ENCODE measurements around the gene EHD1.

EHD1 gene

DNA sequence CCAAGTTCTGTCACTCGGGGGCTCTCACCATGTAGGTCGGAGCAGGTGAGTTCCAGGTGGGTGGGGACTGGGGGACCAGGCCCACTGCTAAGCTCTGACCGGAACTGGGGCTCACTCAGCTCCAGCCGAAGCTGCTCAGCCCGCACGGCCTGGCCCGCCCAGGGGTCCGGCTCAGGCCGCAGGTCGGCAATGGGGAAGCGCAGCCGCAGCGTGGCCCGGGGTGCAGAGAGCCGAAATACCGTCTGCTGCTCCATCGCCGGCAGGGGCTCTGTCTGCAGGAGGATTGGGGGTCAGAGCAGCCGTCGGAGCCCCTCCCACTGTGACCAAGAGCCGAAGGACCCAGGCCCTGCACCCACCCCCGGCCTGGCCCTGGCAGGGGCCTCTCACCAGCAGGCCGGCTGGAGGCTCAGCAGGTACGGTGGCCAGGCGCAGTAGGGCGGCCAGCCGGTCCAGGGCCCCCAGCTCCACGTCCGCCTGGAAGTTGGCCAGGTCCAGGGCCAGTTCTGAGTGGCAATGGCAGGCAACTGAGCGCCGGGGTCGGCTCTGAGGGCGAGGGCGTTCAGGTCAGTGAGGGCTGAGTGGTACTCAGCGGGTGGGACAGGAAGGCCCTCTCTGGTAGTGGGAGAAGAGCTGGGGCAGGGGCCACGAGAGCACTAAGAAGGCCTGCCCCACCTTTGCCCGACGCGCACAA, 31.4 kb upstream of the EHD1 start:
- DNase-seq = no peak

DNA sequence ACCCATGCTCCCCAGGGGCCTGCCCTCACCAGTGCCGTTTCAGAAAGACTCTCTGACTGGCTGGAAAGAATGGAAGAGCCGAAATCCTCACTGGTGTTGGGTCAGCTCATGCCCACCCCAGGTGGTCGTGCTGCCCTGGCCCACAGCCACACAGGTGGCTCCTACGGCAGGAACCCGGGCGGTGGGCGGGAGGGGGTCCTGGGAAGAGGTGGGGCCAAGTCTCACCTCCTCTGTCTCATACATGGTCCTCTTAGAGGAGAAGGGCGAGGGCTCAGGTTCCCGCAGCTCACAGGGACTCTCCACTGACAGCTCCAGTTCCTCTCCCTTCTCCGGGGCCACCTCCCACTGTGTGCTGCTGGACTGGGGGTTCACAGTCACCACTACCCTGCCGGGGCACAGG, 30.3 kb upstream of the EHD1 start:
- DNase-seq = no peak

DNA sequence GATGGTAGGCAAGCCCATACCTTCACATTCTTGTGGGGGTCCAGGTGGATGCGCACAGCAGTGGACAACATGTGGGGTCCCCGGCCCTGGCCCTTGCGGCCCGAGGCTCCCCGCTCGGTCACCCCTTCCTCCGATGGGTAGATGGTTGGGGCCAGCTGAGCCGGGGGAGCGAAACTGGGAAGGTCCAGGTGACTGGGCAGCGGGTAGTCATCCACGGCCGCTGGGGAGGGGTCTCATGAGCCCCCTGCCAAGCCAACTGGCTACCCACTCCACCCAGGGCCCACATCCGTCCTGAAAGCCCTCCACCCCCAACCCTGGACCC, 27.9 kb upstream of the EHD1 start:
- no peak for DNase-seq

DNA sequence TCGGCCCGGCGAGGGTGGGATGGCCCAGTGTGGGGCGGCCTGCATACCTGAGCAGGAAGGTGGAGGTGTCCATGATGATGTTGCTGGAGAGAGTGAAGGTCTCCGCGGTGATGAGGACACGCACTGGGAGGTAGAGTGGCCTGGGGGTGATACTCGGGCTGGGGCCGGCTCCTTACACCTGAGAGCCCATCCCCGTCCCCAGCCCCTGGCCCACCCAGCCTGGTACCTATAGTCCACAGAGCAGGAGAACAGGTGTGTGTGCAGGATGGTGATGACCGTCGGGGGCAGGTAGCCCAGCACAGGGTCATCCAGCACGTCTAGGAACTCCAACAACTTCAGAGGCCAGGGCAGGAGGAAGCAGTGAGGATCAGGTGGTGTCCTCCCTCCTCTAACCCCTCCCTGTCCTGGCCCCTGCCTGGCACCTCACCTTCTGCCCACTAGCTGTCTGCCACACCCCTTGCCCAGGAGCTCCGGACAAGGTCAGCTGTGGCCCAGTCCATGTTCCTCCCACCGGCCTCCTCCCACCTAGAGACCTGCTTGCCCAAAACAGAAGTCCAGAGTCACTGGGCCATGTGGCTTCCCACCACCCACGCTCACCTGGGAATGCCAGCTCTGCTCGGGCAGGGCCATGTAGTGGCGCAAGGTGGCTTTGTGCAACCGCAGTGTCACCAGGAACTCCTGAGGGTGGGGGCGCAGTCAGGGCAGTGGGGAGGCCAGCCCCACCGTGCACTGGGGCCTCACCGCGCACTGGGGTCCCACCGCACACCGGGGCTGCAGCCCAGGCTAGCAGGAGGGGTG, 27.3 kb upstream of the EHD1 start:
- no peak for DNase-seq

DNA sequence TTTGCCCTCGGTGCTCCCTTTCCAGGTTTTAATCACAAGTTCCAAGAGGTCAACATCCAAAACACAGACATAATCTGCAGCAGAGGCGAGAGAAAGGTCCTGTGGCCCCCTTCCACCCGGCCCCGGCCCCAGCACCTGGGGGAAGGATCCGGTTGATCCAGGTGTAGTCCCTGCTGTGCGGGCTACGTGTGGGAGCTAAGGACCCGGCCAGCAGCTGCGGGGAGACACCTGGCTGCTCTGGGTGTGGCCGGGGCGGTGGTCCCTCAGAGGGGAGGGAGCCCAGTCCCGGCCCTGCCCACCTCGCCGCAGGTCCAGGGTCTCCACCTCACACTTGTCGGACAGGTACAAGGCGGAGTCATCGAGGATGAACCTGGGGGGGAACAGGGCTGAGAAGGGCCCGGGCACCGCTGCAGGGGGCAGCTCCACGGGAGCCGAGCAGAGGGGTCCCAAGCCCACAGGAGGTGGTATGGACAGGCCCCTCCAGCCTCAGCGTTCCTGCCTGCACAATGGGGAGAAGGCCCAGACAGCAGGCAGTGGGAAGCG, 24.9 kb upstream of the EHD1 start:
- DNase-seq = no peak

DNA sequence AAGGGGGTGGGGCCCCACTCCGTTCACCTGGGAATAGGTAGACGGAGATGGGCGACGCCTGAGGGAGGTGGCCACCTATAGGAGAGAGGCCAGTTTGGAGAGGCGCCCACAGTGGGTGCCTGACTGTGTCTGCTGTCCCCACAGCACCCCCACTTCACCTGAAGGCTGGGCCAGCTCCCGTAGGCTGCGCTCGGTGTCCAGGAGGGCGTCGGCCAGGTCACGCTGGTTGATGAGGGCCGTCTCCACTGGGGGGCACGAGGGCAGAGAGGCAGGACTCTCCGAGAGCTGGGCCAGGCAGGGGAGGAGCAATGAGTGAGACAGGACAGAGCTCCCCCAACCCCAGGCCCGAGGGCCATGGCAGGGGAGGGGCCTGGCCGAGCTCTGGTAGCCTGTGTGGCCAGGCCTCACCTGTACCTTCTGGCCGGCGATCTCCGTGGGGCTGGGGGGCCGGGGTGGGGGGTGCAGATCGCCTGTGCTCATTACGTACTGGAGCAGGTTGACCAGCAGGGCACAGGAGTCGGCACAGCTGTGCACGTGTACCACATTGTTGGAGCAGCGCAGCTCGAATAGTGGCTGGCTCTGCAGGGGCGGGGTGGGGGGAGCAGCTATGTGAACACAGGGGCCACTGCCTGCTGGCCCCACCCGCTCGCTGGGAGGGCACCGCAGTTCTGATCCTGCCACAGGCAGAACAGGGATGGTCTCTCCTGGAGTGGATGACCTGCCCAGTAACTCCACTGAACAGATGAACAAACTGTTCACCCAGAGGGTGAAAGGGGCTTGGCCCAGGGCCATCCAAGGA, 23.9 kb upstream of the EHD1 start:
- no peak for DNase-seq

DNA sequence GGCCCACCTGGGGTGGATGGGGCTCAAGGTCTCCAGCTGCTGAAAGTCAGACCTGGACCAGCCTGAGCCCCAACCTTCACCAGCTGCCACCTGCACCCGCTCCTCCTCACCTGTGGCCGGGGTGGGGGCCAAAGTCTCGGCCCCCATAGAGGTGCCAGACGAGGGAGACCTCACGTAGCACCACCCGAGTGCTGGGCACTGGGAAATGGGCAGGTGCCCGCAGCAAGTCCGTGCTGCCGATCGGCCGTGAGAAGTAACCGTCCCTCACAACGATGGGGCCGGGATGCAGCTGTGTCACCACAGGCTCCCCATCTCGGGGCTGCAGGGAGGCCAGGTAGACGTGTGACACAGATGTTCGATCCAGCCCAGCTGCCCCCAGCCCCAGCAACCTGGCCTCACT, 22.4 kb upstream of the EHD1 start:
- no peak for DNase-seq

DNA sequence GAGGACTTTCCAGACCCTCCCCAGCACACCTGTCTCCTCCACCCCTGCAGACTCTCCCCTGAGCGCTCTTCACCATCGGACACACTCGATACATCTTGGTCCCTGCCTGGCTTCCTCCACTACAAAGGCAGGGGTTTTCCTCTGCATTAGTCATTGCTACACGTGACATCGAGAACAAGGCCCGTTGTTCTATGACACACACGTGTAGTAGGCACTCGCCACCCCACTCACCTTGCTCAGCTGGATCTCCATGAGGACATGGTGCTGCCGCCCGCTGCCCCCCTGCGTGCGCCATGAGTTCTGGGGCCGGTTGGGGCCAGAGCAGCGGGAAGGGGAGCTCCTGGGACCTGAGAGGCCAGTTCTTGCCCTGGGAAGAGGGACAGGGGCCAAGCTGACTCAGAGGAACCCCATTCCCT, 21.9 kb upstream of the EHD1 start:
- DNase-seq = peak; percentile 63

DNA sequence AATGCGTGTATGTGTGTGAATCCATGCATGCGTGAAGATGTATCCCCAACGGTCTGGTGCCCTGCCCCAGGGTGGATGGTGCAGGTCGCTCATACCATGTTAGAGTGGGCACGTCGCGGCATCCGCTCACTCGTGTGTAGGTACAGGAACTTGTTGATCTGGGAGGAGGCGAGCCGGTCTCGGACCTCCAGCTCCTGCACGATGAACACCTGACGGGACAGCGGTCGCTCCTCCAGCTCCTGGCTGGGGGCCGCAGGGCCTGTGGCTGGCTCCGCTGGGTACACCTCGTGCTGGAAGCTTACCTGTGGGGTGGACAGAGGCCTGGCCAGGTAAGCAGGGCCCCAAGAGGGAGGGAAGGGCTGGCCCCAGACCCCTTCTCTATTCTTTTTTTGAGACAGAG, 20.1 kb upstream of the EHD1 start:
- DNase-seq = no peak

DNA sequence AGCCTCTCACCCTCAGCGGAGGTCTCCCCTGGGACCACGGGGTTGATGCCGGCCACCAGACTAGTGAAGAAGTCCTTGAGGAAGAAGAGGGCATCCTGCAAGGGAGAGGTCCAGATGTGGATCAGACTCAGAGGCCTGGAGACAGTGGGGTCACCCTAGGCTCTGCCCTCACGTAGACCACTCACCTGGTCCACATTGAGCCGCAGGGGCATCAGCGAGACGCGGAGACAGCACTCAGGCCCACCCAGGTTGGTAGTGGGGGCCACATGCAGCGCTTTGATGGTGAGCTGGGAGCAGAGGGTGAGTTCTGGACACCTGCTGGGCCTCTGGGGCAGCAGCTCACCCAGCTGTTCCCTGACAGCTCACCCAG, 19.6 kb upstream of the EHD1 start:
- DNase-seq = no peak

DNA sequence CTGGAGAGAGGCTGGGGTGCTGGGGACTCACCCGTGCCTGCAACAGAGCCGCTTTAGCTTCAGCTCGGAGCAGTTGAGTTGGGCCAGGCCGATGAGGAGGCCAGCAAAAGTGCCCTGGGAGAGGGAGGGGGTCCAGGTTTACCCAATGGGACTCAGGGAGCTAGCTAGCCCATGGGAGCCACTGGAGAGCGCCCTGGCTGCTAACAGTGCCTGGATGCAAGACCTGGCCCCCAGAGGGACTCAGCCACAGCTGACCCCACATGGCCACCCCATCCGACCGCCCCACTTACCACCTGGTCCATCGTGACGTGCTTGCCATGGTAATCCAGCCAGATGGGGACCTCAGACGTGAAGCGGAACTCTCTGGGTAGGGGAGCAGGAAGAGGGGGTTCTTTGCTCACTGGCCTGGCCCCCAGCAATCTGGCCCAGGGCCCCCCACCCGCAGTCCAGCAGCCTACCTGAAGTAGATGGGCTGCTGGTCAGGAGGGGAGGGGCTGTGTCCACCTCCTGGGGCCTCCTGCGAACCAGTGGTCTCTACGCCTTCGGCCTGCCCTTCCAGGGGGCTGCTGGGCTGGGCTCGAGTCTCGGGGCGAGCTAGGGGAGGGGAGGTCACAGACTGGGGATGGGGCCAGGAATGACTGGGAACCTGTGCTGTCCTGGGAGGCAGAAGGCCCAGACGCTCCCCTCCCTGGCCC, 19.1 kb upstream of the EHD1 start:
- DNase-seq = no peak

DNA sequence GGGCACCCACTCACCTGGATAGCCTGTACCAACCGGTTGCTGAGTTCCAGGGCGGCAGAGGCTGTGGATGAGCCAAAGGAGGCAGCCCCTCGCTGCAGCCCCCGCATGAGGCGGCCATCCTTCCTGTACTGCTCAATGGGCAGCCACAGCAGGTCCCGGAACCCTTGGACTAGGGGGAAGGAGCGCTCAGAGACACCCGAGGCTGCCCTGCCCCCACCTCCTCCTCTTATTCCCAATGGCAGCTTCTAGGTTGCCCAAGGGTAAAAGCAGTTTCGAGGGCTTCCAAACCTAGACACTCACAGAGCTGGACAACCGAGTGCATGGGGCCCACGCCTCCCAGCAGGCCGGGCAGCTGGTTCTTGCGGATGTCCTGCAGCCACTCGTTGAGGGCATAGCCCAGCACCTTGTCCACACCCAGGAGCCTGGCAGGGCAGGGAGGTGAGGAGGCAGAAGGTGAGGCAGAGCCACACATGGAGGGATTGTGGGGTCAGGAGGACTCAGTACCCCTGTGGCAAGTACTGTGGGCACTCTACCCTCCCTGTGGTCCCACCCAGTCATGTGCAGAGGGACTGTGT, 18.1 kb upstream of the EHD1 start:
- DNase-seq = no peak

DNA sequence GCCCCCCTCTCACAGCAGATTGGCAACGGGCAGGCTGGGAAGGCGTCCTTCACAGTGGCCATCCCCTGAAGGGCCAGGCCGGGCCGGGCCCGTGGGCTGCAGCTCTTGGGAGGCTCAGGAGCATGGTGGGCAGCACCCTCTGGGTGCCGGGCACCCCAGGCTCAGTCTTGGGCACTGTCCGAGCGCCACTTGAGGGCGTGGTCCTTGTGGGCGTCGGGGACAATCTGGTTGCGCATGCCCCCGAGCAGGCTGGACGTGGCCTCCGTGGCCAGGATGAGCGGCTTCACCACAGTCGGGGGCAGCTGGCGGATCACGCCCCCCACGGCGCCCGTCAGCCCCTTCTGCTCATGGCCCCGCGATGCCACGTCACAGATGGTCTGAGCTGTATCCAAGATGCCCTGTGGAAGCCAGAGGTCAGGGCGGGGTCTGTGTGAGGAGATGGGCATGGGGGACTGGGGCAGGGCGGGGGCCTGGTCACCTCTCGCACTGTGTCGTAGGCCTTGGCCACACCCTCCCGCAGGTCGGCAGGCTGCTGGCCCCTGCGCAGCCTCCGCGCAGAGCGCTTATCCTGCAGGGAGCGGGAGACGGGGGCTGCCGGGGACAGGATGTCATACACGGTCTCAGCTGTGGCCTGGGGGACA, 16.5 kb upstream of the EHD1 start:
- no peak for DNase-seq

DNA sequence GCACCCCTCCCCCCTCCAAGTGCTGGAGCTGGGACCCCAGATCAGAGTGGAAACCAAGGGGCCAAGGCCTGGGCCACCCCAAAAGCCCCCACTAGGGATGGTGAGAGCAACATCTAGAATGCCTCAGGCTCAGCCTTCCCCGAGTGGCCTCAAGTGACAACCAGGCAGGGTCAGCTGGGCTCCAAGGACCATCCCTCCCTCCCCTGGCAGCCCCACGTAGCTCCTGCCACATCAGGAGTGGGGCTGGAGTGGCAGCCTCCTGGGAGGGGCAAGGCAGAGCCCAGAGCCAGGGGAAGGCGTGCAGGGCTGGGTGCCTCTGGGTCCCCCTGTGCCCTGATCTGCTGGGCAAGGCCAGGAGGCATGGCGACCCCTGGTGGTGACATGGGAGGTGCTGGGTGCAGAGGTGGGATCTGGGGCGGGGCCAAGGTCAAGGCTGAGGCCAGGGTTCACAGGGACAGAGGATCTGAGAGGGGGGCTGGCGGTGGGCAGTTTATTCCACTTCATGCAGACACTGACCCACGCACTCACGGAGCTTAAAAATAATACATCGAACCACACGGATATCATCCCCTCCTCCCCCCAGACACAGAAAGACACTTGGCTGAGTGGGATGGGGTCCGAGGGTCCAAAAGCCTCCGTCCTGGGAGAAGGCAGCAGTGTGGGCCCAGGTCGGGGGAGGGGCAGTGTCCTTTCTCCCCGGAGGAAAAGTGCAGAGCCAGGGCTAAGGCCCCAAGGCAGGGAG, 15.8 kb upstream of the EHD1 start:
- DNase-seq = peak; percentile 89

DNA sequence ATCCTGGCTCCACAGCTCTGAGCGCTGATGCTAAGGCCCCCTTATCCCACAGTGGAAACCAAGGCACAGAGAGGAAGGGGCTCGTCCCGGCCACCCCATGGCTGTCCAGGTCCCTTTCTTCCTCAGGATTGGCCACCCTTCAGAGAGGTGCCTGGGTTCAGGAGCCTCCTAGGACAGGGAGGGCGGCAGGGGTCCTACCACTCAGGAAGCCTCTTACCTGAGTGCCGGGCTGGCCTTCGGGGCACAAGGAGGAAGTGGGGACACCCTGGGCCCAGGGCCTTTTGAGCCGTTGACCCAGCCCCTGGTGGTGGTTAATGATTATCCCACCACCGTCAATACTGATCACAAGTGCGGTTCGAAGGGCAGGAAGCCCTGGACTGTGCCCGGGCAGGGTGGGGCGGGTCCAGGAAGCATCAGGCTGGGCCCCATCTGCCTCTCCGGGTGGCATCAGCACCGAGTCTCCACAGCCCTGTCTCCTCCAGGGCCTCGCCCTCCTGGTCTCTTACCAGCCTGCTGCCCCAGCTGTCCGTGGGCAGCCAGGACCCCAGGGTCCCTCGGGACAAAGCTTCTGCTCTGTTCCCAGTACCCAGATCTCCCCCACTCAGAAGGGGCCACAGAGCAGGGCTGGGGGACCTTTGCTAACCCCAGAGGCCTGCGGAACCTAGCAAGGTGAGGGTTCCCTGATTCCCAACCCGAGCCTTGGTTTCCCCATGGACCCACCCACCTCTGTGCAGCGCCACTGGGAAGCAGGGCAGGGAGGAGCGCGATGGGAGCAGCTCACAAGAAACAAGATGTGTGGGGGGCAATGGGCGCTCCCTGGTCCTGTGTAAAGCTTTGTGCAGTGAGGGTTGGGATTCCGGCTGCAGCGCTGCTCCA, 15.0 kb upstream of the EHD1 start:
- no peak for DNase-seq

DNA sequence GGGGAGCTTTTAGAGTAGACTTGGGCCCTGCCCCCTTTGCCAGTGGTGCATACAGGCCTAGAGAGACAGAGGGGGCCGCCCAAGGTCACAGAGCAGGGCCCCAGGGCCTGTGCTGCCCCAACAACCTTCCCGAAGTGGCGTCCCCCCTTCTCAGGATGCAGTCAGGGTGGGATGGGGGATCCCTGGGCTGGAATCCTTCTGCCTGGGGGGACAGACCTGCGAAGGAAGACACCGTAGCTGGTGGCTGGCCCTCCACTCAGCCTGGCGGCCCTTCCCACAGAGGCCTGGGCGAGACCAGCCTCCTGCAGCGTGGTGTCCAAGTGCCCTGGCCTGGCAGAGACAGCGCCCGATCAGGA, 14.4 kb upstream of the EHD1 start:
- DNase-seq = no peak

DNA sequence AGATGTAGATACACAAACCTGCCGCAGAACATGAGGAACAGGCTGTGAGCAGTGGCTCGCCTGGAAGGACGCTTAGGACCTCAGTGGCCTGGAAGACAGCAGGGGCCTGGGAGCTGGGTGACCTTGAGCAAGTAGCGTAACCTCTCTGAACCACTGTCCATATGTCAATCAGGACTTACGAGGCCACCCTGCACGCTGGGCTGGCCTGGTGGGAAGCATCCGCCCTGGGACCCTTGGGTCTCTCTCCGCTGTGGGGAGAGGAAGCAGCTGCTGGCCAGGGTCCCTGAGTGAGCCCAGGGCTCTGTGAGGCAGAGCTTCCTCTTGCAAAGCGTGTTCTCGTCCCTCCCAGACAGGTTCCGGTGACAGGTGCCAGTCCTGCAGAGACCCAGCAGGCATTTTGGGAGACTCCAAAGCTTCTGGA, 14.0 kb upstream of the EHD1 start:
- DNase-seq = no peak

DNA sequence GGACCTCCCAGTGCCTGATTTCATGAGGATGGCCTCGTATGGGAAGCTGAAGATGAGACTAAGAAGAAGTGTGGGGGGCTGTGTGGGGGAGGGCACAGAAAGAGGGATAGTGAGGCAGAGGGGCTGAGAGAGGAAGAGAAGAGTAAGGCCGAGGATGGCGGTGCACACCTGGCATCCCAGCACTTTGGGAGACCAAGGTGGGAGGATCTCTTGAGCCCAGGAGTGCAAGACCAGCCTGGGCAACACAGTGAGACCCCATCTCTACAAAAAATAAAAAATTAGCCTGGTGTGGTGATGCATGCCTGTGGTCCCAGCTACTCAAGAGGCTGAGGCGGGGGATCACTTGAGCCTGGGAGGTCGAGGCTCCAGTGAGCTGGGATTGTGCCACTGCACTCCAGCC, 13.5 kb upstream of the EHD1 start:
- no peak for DNase-seq

DNA sequence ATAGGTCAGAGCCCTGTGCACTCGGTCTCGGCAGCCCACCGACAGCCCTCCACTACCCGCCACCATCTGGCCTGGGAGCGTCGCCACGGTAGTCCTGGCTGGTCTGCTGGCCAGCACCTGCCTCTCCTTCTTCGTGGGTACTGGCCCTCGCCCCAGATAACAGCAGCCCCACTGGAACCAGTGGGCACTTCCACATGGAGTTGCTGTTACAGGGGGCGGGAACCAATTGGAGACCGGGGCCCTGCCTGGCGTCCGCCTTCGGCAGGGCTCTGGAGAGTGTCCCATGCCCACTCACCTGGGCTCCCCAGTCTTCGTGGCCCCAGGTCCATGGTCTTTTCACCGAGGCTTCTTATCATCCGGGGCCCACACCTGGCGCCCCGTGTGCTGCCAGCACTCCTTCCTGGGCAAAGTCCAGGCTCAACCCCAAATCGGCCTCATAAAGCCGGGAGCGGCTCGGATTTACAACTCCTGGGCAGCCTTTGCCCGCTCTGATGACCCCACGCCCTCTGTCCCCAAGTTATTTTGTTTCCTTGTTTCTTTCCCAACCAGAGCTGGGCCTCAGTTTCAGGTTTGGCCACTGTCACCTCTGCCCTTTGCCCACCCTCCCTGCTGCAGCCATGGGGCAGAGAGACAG, 12.9 kb upstream of the EHD1 start:
- DNase-seq = no peak

DNA sequence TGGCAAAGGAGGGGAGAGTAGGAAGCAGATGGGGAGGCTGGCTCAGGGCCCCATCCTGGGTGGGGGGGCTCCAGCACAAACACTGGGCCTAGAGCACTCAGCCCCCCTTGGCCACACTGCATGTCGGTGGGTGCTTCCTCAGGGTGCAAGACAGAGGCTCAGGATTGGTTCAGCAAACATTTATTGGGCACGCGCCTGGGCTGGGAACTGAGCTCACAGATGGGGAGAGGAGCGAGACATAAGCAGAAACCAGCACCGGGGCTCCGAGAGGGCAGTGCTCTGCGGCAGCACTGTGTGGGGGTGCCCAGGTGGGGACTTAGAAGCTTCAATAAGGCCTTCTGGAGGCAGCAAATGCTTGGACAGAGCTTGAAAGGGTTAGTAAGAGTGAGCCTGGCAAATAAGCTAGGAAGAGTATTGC, 12.1 kb upstream of the EHD1 start:
- no peak for DNase-seq

Data from activated CD4-positive, CD25-positive, alpha-beta regulatory T cell treated with anti-CD3 and anti-CD28 coated beads, Interleukin-2, amount 50 U/mL, for 72 hours (primary cell).